H1 (cell line): ENCODE measurements around the gene ANP32A. TPM values are rescaled to one million over a fixed set of nuclear protein-coding genes. Genes with fewer than 3 reads are reported as not detected.
A peak's percentile ranks its signal among the peaks of the same experiment; 100 is the strongest.

ENCODE experiments used
- ATF2 ChIP-seq: IDR thresholded peaks from 2 replicates; pipeline ENCODE4 v1.6.1; 2012; ENCODE audit warnings: low read length, inconsistent platforms
- CEBPB ChIP-seq: IDR thresholded peaks from 2 replicates; pipeline ENCODE4 v1.6.1; 2012; ENCODE audit warnings: low read depth, low read length
- CREB1 ChIP-seq: IDR thresholded peaks from 2 replicates; pipeline ENCODE4 v1.6.1; 2012; ENCODE audit warnings: inconsistent platforms
- EGR1 ChIP-seq: IDR thresholded peaks from 2 replicates; pipeline ENCODE4 v1.6.1; 2011; ENCODE audit warnings: low read depth, low read length, borderline replicate concordance
- EP300 ChIP-seq, 2 experiments: IDR thresholded peaks; 1 replicate in 1 of 2; 2 replicates in 1 of 2; pipeline ENCODE4 v1.6.1; 2011 to 2012; ENCODE audit warnings: low read depth in 2 of 2, low read length in 2 of 2, mild to moderate bottlenecking in 2 of 2, borderline replicate concordance in 1 of 2, inconsistent platforms in 1 of 2, moderate library complexity in 1 of 2
- EZH2 ChIP-seq: fragments of 200-600 bp; sonication (generic); IDR thresholded peaks from 2 replicates; pipeline ENCODE4 v1.7.1; 2012; ENCODE audit warnings: low read depth, mild to moderate bottlenecking, moderate library complexity, low read length, inconsistent platforms; ENCODE audit not compliant: severe bottlenecking
- FOSL1 ChIP-seq: IDR thresholded peaks from 2 replicates; pipeline ENCODE4 v1.6.1; 2011; ENCODE audit warnings: mild to moderate bottlenecking, low read depth, low read length, moderate library complexity; ENCODE audit not compliant: insufficient read depth
- KDM1A ChIP-seq: fragments of 200-600, 300-600 bp; sonication (generic); IDR thresholded peaks from 2 replicates; pipeline ENCODE4 v1.7.1; 2016; ENCODE audit warnings: mild to moderate bottlenecking, low read length, borderline replicate concordance
- KDM4A ChIP-seq: IDR thresholded peaks from one replicate; pipeline ENCODE4 v1.7.1; 2012; ENCODE audit warnings: low read depth, mild to moderate bottlenecking, moderate library complexity, low read length, inconsistent platforms; ENCODE audit not compliant: severe bottlenecking
- MAFK ChIP-seq: IDR thresholded peaks from 2 replicates; pipeline ENCODE4 v1.6.1; 2012; ENCODE audit warnings: low read depth, mild to moderate bottlenecking, improper control_type of control experiment, low read length
- MAX ChIP-seq: IDR thresholded peaks from 2 replicates; pipeline ENCODE4 v1.6.1; 2012; ENCODE audit warnings: inconsistent platforms
- PHF8 ChIP-seq: fragments of 200-600 bp; sonication (generic); conservative IDR thresholded peaks from 2 replicates; pipeline ENCODE4 v1.7.1; 2012; ENCODE audit warnings: low read depth, mild to moderate bottlenecking, inconsistent platforms, low read length, moderate library complexity
- POLR2A ChIP-seq, 2 experiments: IDR thresholded peaks; 1 replicate in 1 of 2; 2 replicates in 1 of 2; pipeline ENCODE4 v1.6.1; 2011; ENCODE audit warnings: low read depth in 2 of 2, low read length in 2 of 2, mild to moderate bottlenecking in 2 of 2; ENCODE audit errors: control extremely low read depth in 1 of 2
- POLR2AphosphoS5 ChIP-seq: IDR thresholded peaks from 2 replicates; pipeline ENCODE4 v1.6.1; 2011; ENCODE audit warnings: low read depth, low read length
- RAD21 ChIP-seq, 2 experiments: IDR thresholded peaks in 1 of 2; conservative IDR thresholded peaks in 1 of 2; 2 replicates each; pipeline ENCODE4 v1.6.1; 2011; ENCODE audit warnings: low read depth in 2 of 2, low read length in 2 of 2, improper control_type of control experiment in 1 of 2, inconsistent platforms in 1 of 2, mild to moderate bottlenecking in 1 of 2, moderate library complexity in 1 of 2
- SIN3A ChIP-seq, 2 experiments: IDR thresholded peaks in 1 of 2; conservative IDR thresholded peaks in 1 of 2; 2 replicates each; pipeline ENCODE4 v1.6.1; 2011 to 2012; ENCODE audit warnings: low read length in 2 of 2, improper control_type of control experiment in 1 of 2, low read depth in 1 of 2, mild to moderate bottlenecking in 1 of 2
- SP2 ChIP-seq: IDR thresholded peaks from 2 replicates; pipeline ENCODE4 v1.6.1; 2012; ENCODE audit warnings: mild to moderate bottlenecking, low read length, inconsistent platforms
- SP4 ChIP-seq: IDR thresholded peaks from 2 replicates; pipeline ENCODE4 v1.6.1; 2012; ENCODE audit warnings: low read length, inconsistent platforms
- SRF ChIP-seq: IDR thresholded peaks from 2 replicates; pipeline ENCODE4 v1.6.1; 2011; ENCODE audit warnings: mild to moderate bottlenecking, low read depth, low read length, moderate library complexity
- SUZ12 ChIP-seq: fragments of 200-600 bp; sonication (generic); IDR thresholded peaks from 2 replicates; pipeline ENCODE4 v1.6.1; 2012; ENCODE audit warnings: mild to moderate bottlenecking, inconsistent platforms, low read length, moderate library complexity, mixed read lengths
- TAF1 ChIP-seq: IDR thresholded peaks from 2 replicates; pipeline ENCODE4 v1.6.1; 2011; ENCODE audit warnings: mild to moderate bottlenecking, low read depth, low read length
- TCF12 ChIP-seq: IDR thresholded peaks from 2 replicates; pipeline ENCODE4 v1.6.1; 2011; ENCODE audit warnings: low read depth, mild to moderate bottlenecking, low read length
- polyA plus RNA-seq, 7 experiments: library from polyadenylated mRNA; depleted of rRNA in 3 of 7; stranded (reverse) in 5 of 7; unstranded in 2 of 7; fragments of >200 nt in 5 of 7; fragments of 200-250 nt in 2 of 7; gene quantifications; 1 replicate in 5 of 7; 2 replicates in 1 of 7; 4 replicates in 1 of 7; pipeline versions ENCODE4 v1.2.1 to v1.2.3, GENCODE V29; 2011 to 2013; ENCODE audit warnings: missing spikeins in 2 of 7, mixed read lengths in 2 of 7
- total RNA-seq: library from RNA; stranded (reverse); fragmentation: NEBNext Ultra II Directional; extraction: Animal tissue kit (Norgen Biotek cat#: 25700); gene quantifications from 2 replicates; pipeline ENCODE4 v1.2.1, GENCODE V29; 2021

Gene ANP32A
- total and polyA plus RNA-seq, 2 of the 8 experiments (the other 6 are each of a cell fraction or from before 2014, with no cell fraction given): 70.8 to 295 TPM

- TF ChIP-seq EGR1: no peak
- TF ChIP-seq TCF12: no peak
- TF ChIP-seq EP300 (IDR thresholded peaks at IDR 0.05; ENCODE audit: borderline replicate concordance in 1 of 2, low read depth in 2 of 2, low read length in 2 of 2): no peak
- TF ChIP-seq MAX: peak; percentile 9; the same call in 1 of the 2 replicates
- no peak for TF ChIP-seq SRF
- TF ChIP-seq EZH2: no peak
- TF ChIP-seq FOSL1: no peak
- TF ChIP-seq SP2: no peak
- TF ChIP-seq POLR2A (IDR thresholded peaks at IDR 0.05; ENCODE audit: control extremely low read depth in 1 of 2, low read depth in 2 of 2, low read length in 2 of 2): peak in 1 of 2 experiments; percentile 32; a peak in 1 of 3 replicates
- no peak for TF ChIP-seq MAFK
- TF ChIP-seq SIN3A (conservative IDR thresholded peaks at IDR 0.05 in 1 of 2, IDR thresholded peaks at IDR 0.05 in 1 of 2; ENCODE audit: low read depth in 1 of 2, low read length in 2 of 2): no peak
- TF ChIP-seq KDM4A: no peak
- TF ChIP-seq RAD21 (IDR thresholded peaks at IDR 0.05 in 1 of 2, conservative IDR thresholded peaks at IDR 0.05 in 1 of 2; ENCODE audit: low read depth in 2 of 2, low read length in 2 of 2): peak in 1 of 2 experiments; percentile 10; a peak in 1 of 4 replicates
- TF ChIP-seq KDM1A: no peak; the same call in 1 of the 2 replicates
- no peak for TF ChIP-seq SUZ12
- no peak for TF ChIP-seq CREB1
- 0 out of 2 replicates have a peak, but pooled peaks have one; percentile 19 for TF ChIP-seq SP4
- no peak for TF ChIP-seq CEBPB
- no peak for TF ChIP-seq PHF8
- 0 out of 2 replicates have a peak, but pooled peaks have one; percentile 7 for TF ChIP-seq TAF1
- TF ChIP-seq POLR2AphosphoS5: no peak
- TF ChIP-seq ATF2: no peak
Measured at GRCh38 chr15:68791431-68792283, 29.0 kb downstream of the ANP32A start (continued).
